IPS DF 19.7 (cell line): ENCODE data around the gene RTP3.
"Not testable (repeated sequence)": the region's sequence is repeated elsewhere in the genome, so short reads cannot be mapped to it uniquely, and the experiment has no call there.

Experiments
- DNase-seq: peaks from one replicate; pipeline ENCODE4 v3.0.0-alpha.2; 2013; ENCODE audit warnings: low read depth, low spot score

The RTP3 gene

DNA sequence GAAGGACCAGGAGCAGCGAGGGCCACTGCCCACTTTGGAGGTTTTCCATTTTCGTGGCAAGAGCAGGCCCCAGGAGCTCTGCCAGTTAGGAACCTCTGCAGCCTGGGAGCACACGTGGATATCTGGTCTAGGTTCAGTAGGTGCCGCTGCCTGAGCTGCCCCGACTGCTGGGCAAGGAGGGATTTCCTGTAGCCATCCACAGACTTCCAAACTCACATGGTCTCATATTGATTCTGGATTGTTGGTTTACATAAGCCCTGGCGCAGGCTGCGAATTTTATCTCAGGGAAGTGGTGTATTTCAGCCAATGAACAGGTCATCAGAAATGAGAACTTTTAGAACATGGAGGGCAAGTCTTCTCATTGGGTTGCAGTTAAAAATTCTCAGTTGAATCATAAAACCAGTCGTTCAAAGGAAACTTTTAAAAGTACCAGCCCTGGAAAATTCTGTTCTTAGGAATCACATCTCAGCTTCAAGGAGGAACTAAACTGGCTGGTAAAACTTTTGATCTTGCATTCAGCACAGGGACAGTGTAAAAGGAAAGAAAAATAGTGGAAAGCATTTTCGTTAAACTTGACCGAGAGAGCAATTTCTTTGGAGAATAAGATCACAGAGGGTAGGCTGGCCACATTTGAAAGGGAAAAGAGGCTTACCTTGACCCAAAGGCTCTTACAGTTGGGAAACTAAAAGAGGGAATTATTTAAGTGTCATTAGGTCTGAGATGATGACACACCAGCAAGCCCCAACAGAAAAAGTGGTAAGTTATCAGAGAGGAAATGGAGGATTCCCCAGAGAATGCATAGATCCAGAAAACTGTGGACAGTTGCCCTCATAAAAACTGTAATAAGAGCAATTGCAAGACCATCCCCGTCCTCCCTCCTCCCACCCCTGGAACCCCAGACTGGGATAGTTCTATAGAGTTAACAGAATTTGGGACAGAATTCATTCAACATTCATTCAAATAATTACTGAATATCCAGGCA lies 6.4 kb upstream of the RTP3 start:
- DNase-seq = no peak

DNA sequence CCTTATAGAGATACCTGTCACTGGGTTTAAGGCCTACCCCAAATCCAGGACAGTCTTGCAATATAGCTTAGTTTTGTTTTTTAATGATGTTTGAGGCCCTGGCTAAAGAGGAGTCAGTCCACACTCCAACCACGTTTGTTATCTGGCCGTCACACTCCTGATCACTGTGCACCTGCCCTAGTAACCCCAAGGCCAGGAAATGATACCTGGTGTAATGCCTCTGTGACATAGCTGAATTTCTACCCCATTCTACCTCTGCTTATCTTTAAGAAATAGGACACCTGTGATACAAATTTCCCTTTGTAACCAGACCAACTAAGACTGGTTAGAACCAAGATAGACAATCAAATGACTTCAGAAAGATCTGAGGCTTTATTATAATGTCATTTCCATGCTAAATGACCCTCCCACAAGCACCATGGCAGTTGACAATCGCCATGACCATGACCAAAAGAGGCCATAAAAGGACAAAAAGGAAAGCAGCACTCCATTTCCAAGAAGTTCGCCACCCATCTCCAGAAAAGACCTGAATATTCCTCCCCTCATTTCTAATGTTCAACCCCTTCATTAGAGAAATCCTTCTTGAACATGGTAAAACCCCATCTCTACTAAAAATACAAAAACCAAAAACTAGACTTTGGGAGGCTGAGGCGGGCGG lies 4.8 kb upstream of the RTP3 start:
- no peak for DNase-seq

DNA sequence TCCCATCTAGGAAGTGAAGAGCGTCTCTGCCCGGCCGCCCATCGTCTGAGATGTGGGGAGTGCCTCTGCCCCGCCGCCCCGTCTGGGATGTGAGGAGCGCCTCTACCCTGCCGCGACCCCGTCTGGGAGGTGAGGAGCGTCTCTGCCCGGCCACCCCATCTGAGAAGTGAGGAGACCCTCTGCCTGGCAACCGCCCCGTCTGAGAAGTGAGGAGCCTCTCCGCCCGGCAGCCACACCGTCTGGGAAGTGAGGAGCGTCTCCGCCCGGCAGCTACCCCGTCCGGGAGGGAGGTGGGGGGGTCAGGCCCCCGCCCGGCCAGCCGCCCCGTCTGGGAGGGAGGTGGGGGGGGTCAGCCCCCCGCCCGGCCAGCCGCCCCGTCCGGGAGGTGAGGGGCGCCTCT lies 3.3 kb upstream of the RTP3 start:
- DNase-seq = not testable (repeated sequence)

DNA sequence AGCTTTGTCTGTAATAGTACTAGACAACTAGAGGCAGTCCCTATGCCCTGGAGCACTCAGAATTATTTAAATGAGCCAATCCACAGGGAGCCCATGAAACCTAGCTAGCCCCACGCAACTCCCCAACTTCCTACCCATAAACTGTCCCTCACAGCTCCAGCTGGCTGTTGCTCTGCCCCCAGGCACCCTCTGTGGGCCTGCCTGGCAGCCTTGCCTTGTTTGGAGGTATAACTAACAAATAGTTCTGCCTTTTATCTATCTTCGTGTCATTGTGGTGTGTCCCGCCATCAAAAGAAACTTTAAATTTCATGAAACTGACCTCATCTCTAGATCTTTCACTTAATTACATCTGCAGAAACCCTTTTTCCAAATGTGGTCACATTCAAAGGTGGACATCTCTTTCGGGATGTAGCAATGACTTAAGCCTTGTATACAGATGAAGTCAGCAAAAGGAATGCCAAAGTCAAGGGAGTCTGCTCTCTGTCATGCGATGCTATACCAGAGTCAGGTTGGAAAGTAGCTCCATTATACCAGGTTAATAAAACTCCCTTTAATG lies 1.8 kb upstream of the RTP3 start:
- DNase-seq = no peak

DNA sequence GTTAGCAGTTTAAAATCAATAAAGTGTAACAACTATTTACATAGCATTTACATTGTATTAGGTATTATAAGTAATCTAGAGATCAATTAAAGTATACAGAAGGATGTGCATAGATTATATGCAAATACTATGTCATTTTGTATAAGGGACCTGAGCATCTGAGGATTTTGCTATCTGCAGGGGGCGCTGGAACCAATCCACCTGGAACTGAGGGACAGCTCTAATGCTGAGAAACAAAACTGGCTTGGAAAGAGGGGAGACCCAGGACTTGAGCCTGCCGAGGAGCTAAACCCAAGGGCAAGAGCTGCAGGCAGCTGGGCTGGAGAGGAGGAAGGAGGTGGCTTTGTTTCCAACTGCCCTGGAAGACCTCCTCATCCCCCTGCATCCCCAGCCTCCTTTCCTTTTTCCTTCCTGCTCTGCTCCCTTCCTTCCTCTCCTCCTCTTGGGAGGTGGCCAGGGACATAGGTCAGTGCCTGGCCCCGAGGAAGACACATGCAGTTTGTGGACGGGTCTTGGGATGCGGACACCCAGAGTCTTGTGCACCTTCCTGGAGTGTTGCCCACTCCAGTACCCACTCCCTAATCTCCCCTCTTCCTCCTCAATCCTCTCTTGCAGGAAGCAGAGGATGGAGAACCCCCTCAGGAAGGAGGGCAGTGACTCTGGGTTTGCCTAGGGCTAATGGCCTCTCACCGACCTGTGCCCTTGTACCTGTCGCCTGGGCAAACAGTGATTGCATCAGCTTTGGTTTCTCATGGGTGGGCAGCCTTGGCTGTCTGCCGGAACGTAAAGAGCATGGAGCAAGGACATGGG lies 825 bp upstream of the RTP3 start:
- DNase-seq = no peak

- no peak for DNase-seq
Observed at GRCh38 chr3:46498916-46499519, 1.2 kb downstream of the RTP3 start.

GRCh38 chr3:46500656-46501635 lies 3.2 kb downstream of the RTP3 start:
- no peak for DNase-seq

GRCh38 chr3:46501702-46502101 lies 3.9 kb downstream of the RTP3 start:
- no peak for DNase-seq

- DNase-seq = no peak
Observed at GRCh38 chr3:46503200-46503874, 5.6 kb downstream of the RTP3 start.

- no peak for DNase-seq
Observed at GRCh38 chr3:46504789-46505188, 7.0 kb downstream of the RTP3 start.

DNA sequence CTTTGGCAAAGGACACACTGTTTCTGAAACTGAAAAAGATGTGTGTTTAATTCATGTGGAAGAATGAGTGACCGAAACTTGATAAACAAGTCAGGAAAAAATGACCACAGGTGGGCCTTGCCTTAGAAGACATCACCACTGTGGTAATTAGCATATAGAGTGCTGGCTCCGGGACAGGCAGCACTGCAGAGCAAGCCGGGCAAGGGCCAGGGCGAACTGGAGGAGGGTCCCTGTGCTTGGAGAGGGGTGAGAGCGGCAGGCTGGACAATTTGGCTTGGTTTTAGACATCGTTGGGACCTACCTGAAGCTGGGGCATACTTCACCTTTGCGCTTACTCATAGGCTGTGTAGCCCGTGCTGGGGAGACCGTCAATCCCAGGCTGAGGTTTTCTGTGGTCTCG lies 8.2 kb downstream of the RTP3 start:
- DNase-seq = no peak

DNA sequence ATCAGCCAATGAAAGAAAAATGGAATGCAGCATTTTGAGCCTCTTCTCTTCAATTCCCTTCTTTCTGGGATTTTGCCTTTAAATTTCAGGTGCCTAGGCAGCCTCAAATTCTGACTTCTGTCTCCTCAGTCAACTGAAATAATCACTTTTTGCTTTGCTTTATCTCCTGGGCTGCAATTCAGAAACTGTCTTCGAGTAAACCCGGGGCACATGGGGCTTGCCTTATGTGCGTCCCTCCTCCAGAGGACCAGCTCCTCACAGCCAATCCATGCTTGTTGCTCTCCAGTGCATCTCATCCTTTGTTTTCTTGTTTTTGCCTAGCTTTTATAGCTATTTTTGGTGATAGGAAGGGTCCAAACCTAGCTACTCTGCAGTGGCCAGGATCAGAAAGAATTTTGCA lies 8.8 kb downstream of the RTP3 start:
- DNase-seq = no peak

DNA sequence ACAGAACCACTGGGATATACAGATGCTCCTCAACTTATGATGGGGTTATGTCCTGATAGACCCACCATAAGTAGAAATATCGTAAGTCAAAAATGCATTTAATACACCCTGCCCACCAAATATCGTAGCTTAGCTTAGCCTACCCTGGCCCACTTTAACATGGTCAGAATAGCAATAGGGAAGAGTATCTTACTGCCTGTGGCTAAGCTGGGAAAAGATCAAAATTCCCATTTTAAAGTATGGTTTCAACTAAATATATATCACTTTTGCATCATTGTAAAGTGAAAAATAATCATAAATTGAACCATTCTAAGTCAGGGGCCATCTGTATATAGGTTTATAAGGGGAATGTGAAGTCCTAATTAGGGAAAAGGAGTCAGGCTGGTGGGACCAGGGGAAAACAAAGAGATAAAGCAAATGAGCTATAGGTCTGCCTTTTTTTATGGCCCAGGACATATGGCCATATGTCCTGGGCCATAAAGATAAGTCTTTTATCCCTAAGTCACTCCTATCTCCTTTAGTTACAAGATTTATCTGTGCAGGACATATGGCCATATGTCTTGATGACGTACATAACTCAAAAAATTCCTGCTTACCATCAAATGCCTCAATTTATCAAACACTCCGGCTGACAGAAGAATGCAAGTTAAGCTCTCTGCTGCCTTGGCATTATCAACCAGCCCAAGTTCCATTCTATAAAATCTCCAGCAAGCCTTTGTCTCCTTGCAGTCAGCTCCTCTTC lies 11.2 kb downstream of the RTP3 start:
- DNase-seq = no peak

DNA sequence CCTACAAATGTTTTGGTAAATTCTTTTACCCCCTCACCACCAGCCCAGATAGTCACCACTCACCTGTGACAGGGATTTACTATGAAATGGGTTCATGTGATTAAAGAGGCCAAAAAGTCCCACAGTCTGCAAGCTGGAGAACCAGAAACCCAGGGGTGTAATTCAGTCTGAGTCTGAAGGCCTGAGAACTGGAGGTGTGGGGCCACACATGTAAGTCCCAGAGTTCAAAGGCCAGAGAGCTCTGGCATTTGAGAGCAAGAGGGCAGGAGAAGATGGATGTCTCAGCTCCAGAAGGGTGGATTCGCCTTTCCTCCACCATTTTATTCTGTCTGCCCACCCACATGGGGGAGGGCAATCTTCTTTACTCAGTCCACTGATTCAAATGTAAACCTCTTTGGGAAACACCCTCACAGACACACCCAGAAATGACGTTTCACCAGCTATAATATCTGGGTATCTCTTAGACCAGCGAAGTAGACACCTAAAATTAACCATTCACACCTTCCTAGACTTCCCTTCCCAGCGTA lies 11.9 kb downstream of the RTP3 start:
- no peak for DNase-seq

- DNase-seq = no peak
Observed at GRCh38 chr3:46512191-46512749, 14.5 kb downstream of the RTP3 start.

- DNase-seq = no peak
Observed at GRCh38 chr3:46516521-46516920, 18.7 kb downstream of the RTP3 start.

DNA sequence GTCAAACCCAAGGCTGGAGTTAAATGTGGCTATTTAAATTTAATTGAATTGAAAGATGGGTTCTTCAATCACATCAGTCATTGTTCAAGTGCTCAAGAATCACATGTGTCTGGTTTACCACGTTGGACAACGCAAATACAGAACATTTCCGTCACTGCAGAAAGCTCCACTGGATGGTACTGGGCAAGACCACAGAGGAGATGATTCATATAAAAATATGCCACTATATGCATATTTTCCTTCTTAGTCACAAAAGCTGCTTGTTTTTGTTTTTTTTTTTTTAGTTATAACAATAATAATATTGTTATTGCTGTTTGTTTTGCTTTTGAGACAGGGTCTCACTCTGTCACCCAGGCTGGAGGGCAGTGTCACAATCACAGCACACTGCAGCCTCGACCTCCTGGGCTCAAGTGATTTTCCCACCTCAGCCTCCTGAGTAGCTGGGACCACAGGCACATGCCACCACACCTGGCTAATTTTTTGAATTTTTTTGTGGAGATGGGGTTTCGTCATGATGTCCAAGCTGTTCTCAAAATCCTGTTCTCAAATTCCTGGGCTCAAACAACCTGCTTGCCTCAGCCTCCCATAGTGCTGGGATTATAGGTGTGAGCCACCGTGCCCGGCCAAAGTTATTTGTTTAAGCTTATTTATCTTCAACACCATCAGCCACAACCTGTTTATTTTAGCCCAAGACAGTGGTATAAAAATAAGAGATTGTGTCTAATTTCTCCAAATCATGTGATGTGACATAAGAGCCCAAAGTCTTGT lies 19.4 kb downstream of the RTP3 start:
- DNase-seq = no peak

DNA sequence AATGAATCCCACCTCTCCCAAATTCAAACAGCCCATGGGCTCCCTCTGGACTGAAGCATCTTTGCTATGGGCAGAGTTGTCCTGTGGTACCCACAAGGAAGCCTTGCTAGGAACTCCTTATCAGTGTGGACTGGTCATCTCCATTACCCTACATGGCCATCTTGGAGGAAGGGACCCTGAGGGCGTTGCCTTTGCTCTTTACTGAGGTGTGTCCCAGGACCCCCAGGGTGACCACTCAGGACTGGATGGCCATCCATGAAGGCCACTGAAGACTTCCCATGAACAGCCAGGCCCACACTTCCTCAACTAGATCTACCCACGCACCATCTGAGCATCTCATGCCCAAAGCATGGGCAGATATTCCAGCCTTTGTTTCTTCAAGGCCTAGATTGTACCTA lies 20.0 kb downstream of the RTP3 start:
- DNase-seq = no peak
